CD14-positive monocyte (primary cell): ENCODE measurements around the gene COG7. TPM values are rescaled to one million over a fixed set of nuclear protein-coding genes. Genes with fewer than 3 reads are reported as not detected.
"Not testable (repeated sequence)": the region's sequence is repeated elsewhere in the genome, so short reads cannot be mapped to it uniquely, and the experiment has no call there.

ENCODE experiments used
- DNase-seq, 3 donors: peaks; one replicate each; pipeline ENCODE4 v3.0.0-alpha.2; 2011 to 2022
- H2AFZ ChIP-seq: 2 replicates; pipeline ENCODE4 v1.6.0; 2012; ENCODE audit warnings: mild to moderate bottlenecking, low read depth, low read length, inconsistent platforms; ENCODE audit not compliant: insufficient read depth, poor library complexity, severe bottlenecking
- H3K27ac ChIP-seq, 2 donors: 1 replicate in 1 of 2; 2 replicates in 1 of 2; pipeline ENCODE4 v1.5.1; 2012 to 2013; ENCODE audit warnings: low read length in 2 of 2, control low read depth in 1 of 2, inconsistent platforms in 1 of 2, low read depth in 1 of 2, mild to moderate bottlenecking in 1 of 2
- H3K27me3 ChIP-seq, 2 donors: one replicate each; pipeline versions ENCODE4 v1.6.0 to v1.6.1; 2011 to 2013; ENCODE audit warnings: low read length in 2 of 2; ENCODE audit not compliant: control insufficient read depth in 2 of 2, insufficient read depth in 2 of 2
- H3K36me3 ChIP-seq, 2 donors: replicated peaks in 1 of 2; 1 replicate in 1 of 2; 2 replicates in 1 of 2; pipeline versions ENCODE4 v1.5.1 to v1.6.1; 2012 to 2013; ENCODE audit warnings: low read length in 2 of 2, control low read depth in 1 of 2, inconsistent platforms in 1 of 2, mild to moderate bottlenecking in 1 of 2; ENCODE audit not compliant: insufficient read depth in 2 of 2, control insufficient read depth in 1 of 2
- H3K4me1 ChIP-seq, 2 donors: 1 replicate in 1 of 2; 2 replicates in 1 of 2; pipeline versions ENCODE4 v1.5.1 to v1.6.1; 2012 to 2013; ENCODE audit warnings: low read length in 2 of 2, control low read depth in 1 of 2, inconsistent platforms in 1 of 2, mild to moderate bottlenecking in 1 of 2, moderate library complexity in 1 of 2; ENCODE audit not compliant: insufficient read depth in 2 of 2, control insufficient read depth in 1 of 2
- H3K4me2 ChIP-seq: replicated peaks from 2 replicates; pipeline ENCODE3; 2012; ENCODE audit warnings: low read length, moderate library complexity, mild to moderate bottlenecking; ENCODE audit not compliant: poor library complexity, severe bottlenecking; ENCODE audit errors: extremely low read depth
- H3K4me3 ChIP-seq, 3 experiments: fragments of 200-600 bp in 1 of 3; sonication (generic) in 1 of 3; replicated peaks in 1 of 3; 1 replicate in 2 of 3; 2 replicates in 1 of 3; pipeline ENCODE4 v1.5.1; 2011 to 2013; ENCODE audit warnings: low read length in 3 of 3, mild to moderate bottlenecking in 3 of 3, control low read depth in 2 of 3, low read depth in 2 of 3, inconsistent platforms in 1 of 3, moderate library complexity in 1 of 3
- H3K79me2 ChIP-seq: 2 replicates; pipeline ENCODE4 v1.6.0; 2012; ENCODE audit warnings: mild to moderate bottlenecking, control low read depth, inconsistent platforms, low read length, moderate library complexity; ENCODE audit not compliant: insufficient read depth
- H3K9ac ChIP-seq: 2 replicates; pipeline ENCODE4 v1.6.0; 2017; ENCODE audit warnings: low read length, mild to moderate bottlenecking; ENCODE audit not compliant: insufficient read depth, poor library complexity, severe bottlenecking
- H3K9me3 ChIP-seq, 2 donors: replicated peaks in 1 of 2; 1 replicate in 1 of 2; 2 replicates in 1 of 2; pipeline versions ENCODE4 v1.5.1 to v1.6.1; 2012 to 2013; ENCODE audit warnings: low read length in 2 of 2, control low read depth in 1 of 2; ENCODE audit not compliant: control insufficient read depth in 1 of 2, insufficient read depth in 1 of 2
- H4K20me1 ChIP-seq: 2 replicates; pipeline ENCODE4 v1.6.0; 2012; ENCODE audit warnings: mild to moderate bottlenecking, low read length, control low read depth, moderate library complexity; ENCODE audit not compliant: insufficient read depth
- H3K27ac Mint-ChIP-seq, 7 donors: one replicate each; pipeline ENCODE4 v1.8.0; 2020; ENCODE audit warnings: mild to moderate bottlenecking in 7 of 7, mixed read lengths in 7 of 7, moderate library complexity in 6 of 7, inconsistent platforms in 2 of 7
- H3K27me3 Mint-ChIP-seq, 3 donors: one replicate each; pipeline ENCODE4 v1.8.0; 2021 to 2022; ENCODE audit warnings: low read depth in 3 of 3, mild to moderate bottlenecking in 3 of 3, mixed read lengths in 3 of 3, moderate library complexity in 3 of 3, inconsistent platforms in 1 of 3
- H3K36me3 Mint-ChIP-seq, 2 donors: one replicate each; pipeline ENCODE4 v1.8.0; 2020; ENCODE audit warnings: mixed read lengths in 2 of 2, inconsistent platforms in 1 of 2, mild to moderate bottlenecking in 1 of 2
- H3K4me1 Mint-ChIP-seq: one replicate; pipeline ENCODE4 v1.8.0; 2020; ENCODE audit warnings: mild to moderate bottlenecking, mixed read lengths
- H3K4me3 Mint-ChIP-seq, 2 donors: one replicate each; pipeline ENCODE4 v1.8.0; 2020; ENCODE audit warnings: mild to moderate bottlenecking in 2 of 2, mixed read lengths in 2 of 2, moderate library complexity in 1 of 2
- H3K9me3 Mint-ChIP-seq, 7 donors: one replicate each; pipeline ENCODE4 v1.8.0; 2020 to 2022; ENCODE audit warnings: mixed read lengths in 7 of 7, mild to moderate bottlenecking in 6 of 7, moderate library complexity in 6 of 7, inconsistent platforms in 2 of 7
- WGBS: methylation state at CpG from one replicate; pipeline ENCODE4 v1.1.5; 2013; ENCODE audit warnings: missing lambda C conversion rate; ENCODE audit not compliant: insufficient coverage; 5-methylcytosine and 5-hydroxymethylcytosine counted together
- intact Hi-C, 2 donors: fragments of 100-400 bp; cut with micrococcal nuclease; formaldehyde crosslinking; loops; one replicate each; pipeline versions ENCODE4 v1.15.0 to v1.15.1; 2023
- polyA plus RNA-seq, 3 donors: library from polyadenylated mRNA; depleted of rRNA in 1 of 3; unstranded in 2 of 3; stranded (reverse) in 1 of 3; fragments of 300-500 nt in 2 of 3; fragments of >200 nt in 1 of 3; fragmentation: Illumina TruSeq in 2 of 3; gene quantifications; 1 replicate in 2 of 3; 2 replicates in 1 of 3; pipeline ENCODE4 v1.2.3, GENCODE V29; 2012 to 2021
- TF ChIP-seq, protein P1 (sequence below): fragments of 200-600 bp; IDR thresholded peaks from one replicate; pipeline ENCODE4 v1.8.0; 2022; ENCODE audit warnings: antibody characterized with exemption, mild to moderate bottlenecking

The COG7 gene
- polyA plus RNA-seq, 3 donors, result 6.6 to 28.8 (median 8.0) TPM

DNA sequence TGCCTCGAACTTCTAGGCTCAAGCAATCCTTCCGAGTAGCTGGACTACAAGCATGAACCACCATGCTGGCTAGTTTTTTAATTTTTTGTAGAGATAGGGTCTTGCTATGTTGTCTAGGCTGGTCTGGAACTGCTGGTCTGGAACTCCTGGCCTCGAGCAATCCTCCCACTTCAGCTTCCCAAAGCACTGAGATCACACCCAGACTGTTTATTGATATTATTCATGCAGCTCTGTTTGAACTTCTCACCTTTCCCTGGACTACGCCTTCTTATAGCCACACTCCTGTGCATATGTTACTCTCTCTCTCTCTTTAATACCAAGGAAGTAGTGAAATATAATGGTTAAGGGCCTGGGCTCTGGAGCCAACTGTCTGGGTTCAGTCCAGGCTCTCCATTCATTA lies 4.6 kb downstream of the COG7 start:
- Histone ChIP-seq H3K4me2 (no peak overlapping the region), H3K9ac (no peak overlapping the region), H3K27me3 (no peaks in the 10 kb centered on the region), H2AFZ (no peak overlapping the region), H3K4me1 (peaks cover 7 to 11% of the 10 kb centered on the region in 2 donors), H3K4me3 (no peak overlapping the region), H3K9me3 (no peaks in the 10 kb centered on the region), H3K27ac (no peak overlapping the region), H3K79me2 (peaks cover 26% of the 10 kb centered on the region), H4K20me1 (peaks cover 3% of the 10 kb centered on the region), H3K36me3 (peaks cover 19 to 28% of the 10 kb centered on the region in 2 donors)
- peak overlapping the region in 1 of 7 donors; percentile 41 for H3K27ac Mint-ChIP-seq
- H3K36me3 Mint-ChIP-seq, result peaks cover 24 to 30% of the 10 kb centered on the region in 2 donors
- peaks cover 0 to 4% (median 0%) of the 10 kb centered on the region in 3 donors for H3K27me3 Mint-ChIP-seq
- no peak for DNase-seq
- no CpG with 5 or more reads among the region's 4 CpGs for WGBS
- no peak overlapping the region for H3K4me3 Mint-ChIP-seq
- intact Hi-C loops, result no loop called here
- H3K9me3 Mint-ChIP-seq, result no peaks in the 10 kb centered on the region
- peaks cover 17% of the 10 kb centered on the region for H3K4me1 Mint-ChIP-seq
- TF ChIP-seq, protein P1, sequence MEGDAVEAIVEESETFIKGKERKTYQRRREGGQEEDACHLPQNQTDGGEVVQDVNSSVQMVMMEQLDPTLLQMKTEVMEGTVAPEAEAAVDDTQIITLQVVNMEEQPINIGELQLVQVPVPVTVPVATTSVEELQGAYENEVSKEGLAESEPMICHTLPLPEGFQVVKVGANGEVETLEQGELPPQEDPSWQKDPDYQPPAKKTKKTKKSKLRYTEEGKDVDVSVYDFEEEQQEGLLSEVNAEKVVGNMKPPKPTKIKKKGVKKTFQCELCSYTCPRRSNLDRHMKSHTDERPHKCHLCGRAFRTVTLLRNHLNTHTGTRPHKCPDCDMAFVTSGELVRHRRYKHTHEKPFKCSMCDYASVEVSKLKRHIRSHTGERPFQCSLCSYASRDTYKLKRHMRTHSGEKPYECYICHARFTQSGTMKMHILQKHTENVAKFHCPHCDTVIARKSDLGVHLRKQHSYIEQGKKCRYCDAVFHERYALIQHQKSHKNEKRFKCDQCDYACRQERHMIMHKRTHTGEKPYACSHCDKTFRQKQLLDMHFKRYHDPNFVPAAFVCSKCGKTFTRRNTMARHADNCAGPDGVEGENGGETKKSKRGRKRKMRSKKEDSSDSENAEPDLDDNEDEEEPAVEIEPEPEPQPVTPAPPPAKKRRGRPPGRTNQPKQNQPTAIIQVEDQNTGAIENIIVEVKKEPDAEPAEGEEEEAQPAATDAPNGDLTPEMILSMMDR, result no peak

DNA sequence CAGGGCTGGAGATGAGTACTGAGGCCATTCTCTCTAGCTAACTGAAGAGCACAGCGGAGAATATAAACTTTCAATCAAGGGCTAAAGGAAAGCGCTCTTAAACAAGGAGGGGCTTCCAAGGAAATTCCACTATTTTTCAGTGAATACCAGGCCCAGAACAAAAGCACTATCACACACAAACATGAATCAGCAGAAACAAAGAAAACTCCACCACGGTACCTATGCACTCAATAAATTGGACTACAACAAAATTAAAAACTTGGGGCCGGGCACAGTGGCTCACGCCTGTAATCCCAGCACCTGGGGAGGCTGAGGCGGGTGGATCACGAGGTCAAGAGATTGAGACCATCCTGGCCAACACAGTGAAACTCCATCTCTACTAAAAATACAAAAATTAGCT lies 15.4 kb downstream of the COG7 start:
- not testable (repeated sequence) for H3K79me2 ChIP-seq, H3K9me3 Mint-ChIP-seq, H3K27ac Mint-ChIP-seq, H3K9ac ChIP-seq, DNase-seq, H3K27me3 ChIP-seq, H3K4me3 ChIP-seq, H3K4me2 ChIP-seq, H4K20me1 ChIP-seq, H2AFZ ChIP-seq, H3K4me3 Mint-ChIP-seq, H3K27me3 Mint-ChIP-seq, H3K27ac ChIP-seq, H3K9me3 ChIP-seq
- H3K4me1 Mint-ChIP-seq, result peaks cover 13% of the 10 kb centered on the region
- peaks cover 56 to 77% of the 10 kb centered on the region in 2 donors for H3K36me3 Mint-ChIP-seq
- peaks cover 9 to 12% of the 10 kb centered on the region in 2 donors for H3K4me1 ChIP-seq
- peaks cover 48 to 66% of the 10 kb centered on the region in 2 donors for H3K36me3 ChIP-seq
- intact Hi-C loops, result loop anchor here in 1 of 2 donors (10.0 kb wide), 1 partner anchor 543 kb away; no protein-coding TSS in a partner anchor
- 98% methylated on average over 6 of the region's 7 CpGs for WGBS
